ENCODE measurements around the gene SH2D1A.
"Not testable (repeated sequence)": the region's sequence is repeated elsewhere in the genome, so short reads cannot be mapped to it uniquely, and the experiment has no call there.

SH2D1A gene

DNA sequence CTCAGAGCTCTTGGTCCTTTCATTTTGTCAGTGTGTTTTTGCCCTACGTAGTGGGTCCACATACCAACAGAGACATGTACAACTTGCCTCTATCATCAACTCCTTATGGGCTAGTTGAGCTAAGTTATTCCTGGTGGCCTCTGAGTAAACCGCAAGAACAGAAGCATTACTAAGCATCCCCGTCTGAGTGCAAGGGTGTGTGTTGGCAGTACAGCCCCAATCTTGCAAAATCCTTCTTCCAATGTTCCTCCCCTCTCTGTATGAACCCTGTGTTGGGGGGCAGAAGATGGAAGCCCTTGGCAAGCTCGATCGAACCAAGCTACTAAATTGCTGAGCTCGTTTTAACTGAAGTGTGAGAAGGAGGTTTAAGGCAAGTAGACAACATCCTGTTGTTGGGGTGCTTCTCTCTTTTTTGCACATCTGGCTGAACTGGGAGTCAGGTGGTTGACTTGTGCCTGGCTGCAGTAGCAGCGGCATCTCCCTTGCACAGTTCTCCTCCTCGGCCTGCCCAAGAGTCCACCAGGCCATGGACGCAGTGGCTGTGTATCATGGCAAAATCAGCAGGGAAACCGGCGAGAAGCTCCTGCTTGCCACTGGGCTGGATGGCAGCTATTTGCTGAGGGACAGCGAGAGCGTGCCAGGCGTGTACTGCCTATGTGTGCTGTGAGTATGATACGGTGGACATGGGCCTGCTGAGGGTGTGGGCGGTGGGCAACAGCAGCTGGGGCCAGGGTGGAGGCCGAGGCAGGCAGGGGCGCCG lies at the start of gene SH2D1A:
Gene SH2D1A, plus strand, starts transcription at position 447 of the 760 bp plus-strand sequence. Its CDS starts 80 bp downstream, at position 527.
- no peak for DNase-seq (ENCODE audit: low spot score)

GRCh38 chrX:124299323-124299722 lies 47.0 kb upstream of the SH2D1A start:
- not testable (repeated sequence) for DNase-seq (ENCODE audit: low spot score)

DNA sequence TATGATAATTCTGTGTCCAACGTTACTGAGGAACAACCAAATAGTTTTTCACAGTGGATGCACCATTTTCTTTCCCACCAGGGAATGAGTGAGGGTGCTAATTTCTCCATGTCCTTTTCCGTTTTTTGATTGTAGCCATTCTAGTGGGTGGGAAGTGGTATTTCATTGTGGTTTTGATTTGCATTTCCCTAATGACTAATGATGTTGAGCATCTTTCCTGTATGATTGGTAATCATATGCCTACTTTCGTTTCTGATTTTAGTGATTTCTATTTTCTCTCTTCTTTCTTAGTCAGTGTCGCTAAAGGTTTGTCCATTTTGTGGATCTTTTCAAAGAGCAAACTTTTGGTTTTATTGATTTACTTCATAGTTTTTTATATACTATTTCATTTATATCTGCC lies 46.0 kb upstream of the SH2D1A start:
- DNase-seq (ENCODE audit: low spot score) = no peak

- no peak for DNase-seq (ENCODE audit: low spot score)
These were observed 39.0 kb upstream of the SH2D1A start for GRCh38 chrX:124307253-124307907.

DNA sequence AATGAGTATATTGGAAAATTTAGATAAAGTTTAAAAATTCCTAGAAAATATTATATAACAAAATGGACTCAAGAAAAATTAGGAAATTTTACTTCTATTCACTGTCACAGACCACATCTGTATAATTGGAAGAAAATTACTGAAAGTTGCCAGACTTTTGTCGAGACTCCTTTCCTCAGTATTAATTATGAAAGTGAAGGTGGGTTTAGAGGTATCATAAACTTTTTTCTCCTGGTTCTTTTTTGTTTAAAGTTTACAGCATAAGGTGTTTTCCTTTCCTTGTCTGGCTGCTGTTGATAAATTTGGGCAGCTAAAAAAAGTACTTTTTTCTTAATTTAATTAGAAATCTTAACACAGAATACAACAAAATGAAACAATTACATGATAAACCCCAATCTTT lies 20.6 kb upstream of the SH2D1A start:
- no peak for DNase-seq (ENCODE audit: low spot score)

DNA sequence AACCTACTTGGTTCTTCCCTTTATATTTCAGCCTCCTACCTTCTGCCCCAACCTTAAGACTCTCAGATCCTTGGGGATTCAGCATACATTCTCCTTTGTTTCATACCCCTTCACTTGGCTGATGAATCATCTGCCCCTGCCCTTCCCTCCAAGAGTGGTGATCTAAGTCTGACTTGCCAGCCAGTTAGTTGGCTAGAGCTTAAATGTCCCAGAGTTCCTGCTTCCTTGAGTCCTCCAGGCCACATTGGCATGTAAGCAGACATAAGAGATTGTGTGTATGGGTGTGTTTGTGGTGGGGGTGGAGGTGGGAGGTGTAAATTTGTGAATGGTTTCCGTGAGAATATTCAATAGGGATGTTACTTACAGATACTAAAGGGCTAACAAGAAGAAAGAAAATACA lies 17.6 kb upstream of the SH2D1A start:
- no peak for DNase-seq (ENCODE audit: low spot score)

GRCh38 chrX:124332481-124333424 lies 13.6 kb upstream of the SH2D1A start, which contains the start of gene TEX13D:
Gene TEX13D (plus strand): TSS chrX:124332660. CDS start chrX:124332918, 258 bp downstream.
- no peak for DNase-seq (ENCODE audit: low spot score)

GRCh38 chrX:124333862-124334261 lies 12.5 kb upstream of the SH2D1A start:
- DNase-seq (ENCODE audit: low spot score) = no peak

GRCh38 chrX:124334555-124334954 lies 11.8 kb upstream of the SH2D1A start:
- DNase-seq (ENCODE audit: low spot score) = not testable (repeated sequence)

DNA sequence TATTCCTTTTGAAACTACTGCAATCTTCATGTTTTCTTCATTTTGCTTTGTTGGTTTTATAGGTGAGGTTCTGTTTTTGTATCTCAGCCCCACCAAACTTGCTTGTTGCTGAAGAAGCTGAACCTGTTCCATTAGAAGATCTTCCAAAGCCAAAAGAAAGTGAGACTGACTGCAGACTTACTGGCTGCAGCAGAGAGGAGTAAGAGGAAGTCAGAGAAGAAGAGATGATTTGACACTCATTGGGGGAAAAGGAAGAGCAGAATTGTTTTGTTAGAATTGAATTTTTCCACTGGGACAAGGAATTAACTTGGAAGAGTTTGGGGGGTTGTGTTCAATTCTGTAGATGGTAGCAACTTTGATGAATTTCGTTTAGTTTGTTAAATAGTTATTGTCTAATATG lies 10.8 kb upstream of the SH2D1A start:
- DNase-seq (ENCODE audit: low spot score) = no peak

- DNase-seq (ENCODE audit: low spot score) = no peak
These were observed 8.4 kb upstream of the SH2D1A start for GRCh38 chrX:124337916-124338315.

- DNase-seq (ENCODE audit: low spot score) = no peak
These were observed 7.4 kb upstream of the SH2D1A start for GRCh38 chrX:124338733-124339514.

DNA sequence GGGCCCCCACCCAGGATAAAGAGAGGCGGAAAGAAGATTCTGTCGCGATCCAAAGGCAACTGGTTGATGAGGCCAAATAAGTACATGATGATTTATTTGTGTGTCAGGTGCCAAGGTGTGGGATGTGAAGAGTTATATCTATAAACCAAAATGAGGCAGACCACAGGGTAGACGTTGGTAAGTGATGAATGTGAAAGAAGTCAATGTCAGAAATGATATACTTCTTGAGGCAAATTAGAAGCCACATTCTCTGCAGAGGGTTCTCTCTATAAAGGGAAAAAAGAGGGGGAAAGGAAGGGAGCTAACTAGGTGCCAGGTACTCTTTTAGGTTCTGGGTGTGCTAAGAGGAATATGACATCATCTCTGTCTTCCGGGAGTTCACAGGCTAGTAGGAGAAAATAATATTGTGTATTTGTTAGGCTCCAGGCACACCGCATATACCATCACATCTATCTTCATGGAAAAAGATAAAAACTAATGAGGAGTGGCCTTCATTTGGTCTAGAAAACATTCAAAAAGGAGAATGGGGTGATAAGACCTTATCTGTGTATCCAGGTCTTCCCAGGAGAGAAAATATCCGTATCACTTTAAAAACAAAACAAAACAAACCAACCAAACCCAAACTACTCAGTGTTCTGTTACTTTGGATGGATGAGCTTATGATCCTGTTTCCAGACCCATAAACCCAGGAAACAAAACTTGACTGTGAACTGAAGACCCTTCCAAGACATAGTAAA lies 4.8 kb upstream of the SH2D1A start:
- DNase-seq (ENCODE audit: low spot score) = no peak

GRCh38 chrX:124342174-124342867 lies 4.0 kb upstream of the SH2D1A start:
- no peak for DNase-seq (ENCODE audit: low spot score)

DNA sequence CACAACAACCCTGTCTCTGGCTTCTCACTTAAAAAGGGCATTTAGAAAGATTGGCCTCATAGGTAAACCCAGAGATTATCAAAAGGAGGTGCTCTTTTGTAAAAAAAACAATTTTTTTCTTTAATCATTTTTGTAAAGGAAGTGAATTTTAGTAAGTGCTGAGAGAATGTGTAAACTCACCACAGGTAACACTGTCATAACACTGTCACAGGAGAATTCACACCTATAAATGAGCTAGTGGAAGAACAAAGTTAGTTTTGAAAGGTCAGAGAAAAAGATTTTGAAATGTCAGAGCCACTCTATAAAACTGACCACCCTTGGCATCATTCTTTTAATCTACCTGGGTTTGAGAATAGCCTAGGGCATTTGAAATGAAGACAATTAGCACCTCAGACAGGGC lies 3.3 kb upstream of the SH2D1A start:
- DNase-seq (ENCODE audit: low spot score) = no peak

DNA sequence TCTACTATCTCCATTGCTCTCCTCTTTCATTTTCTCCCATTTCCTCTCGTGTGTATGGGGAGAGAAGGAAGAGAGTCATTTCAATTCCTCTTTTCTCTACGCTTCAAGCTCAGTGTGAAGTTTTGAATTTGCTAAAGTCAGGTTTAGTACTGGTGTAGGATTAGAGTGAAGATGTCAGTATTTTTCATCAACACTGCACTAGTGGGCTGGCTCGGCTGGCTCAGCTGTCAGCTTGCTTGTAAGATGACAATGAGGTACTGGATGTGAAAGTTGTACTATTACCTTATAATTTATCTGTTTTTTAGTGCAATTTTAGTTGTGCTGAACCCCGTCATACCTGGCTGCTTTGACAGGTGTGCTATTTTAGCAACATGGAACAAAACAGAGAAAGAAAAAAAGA lies 2.1 kb upstream of the SH2D1A start:
- no peak for DNase-seq (ENCODE audit: low spot score)

DNA sequence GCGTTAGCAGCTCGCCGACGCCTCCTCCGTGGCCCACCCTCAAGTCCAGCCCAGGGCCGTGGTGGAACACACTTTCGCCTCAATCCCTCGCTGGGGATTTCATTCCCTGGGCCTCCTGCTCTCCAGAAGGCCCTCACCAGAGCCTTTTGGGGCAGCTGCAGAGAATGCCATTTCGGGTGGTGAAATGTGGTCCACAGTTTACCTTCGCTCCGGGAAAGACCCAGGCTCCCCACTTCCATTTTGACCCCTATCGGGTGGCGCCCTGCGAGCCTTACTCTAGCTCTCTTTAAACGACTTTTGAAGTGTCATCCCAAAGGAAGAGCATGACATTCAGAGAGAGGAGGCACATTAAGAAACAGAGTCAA lies 496 bp downstream of the SH2D1A start:
- no peak for DNase-seq (ENCODE audit: low spot score)

DNA sequence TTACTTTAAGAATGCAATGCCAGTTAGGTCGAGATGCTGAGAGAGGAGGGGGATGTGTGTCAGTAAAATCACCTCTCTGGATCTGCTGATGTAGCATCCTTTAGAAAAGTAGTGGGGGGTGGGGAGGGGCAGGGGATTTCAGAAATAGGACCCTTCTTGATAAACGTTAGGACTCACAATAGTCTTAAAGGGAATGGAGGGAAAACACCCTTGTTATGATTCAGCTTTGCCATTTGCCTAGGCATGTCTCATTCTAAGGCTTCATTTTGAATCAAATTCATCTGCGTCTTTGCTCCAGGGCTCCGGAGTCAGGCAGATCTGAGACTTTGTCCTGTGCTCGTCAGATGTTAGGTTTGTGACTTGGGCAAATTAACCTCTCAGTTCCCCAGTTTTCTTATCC lies 879 bp downstream of the SH2D1A start:
- DNase-seq (ENCODE audit: low spot score) = no peak

DNA sequence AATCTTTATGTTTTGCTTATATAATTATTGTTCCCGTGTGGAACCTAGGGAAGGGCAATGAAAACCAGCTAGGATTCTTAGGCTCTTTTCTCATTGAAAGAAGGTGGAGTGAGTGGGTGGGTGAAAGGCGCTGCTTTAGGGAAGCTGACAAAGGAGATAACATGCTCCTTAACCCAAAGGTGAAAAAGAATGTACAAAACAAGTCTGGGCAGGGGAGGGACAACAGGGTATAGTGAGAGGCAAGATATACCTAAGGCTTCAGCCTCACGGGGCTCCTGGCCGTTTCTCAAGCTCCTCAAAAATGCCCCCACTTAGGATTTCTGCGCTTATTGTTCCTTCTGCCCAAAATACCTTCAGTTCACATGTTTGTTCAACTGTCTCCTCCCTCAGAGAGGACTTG lies 1.8 kb downstream of the SH2D1A start:
- DNase-seq (ENCODE audit: low spot score) = no peak

DNA sequence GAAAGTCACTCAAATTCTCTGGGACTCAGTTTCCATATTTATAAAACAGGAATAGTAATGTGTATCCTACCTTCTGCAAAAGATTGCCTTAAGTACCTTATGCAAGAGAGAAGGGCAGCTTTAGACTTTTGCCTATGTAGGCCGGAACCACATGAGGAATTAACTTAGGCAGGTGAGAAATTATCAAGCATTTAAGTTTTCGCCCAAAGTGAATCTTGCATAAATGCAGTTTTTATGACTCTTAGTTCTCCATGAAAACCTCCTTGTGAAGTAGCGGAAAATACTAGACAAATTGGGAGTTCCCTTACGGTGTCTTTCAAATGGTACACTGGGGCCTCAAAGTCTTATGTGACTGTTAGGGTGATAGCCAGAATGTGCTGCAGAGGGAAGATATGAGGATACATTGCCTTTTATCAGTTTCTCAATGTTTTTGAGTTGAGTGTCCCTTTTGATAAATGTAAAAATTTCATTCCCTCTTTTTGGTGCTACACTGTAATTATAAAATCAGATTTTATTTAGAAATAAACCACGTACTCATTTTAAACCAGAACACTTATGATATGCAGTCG lies 2.6 kb downstream of the SH2D1A start:
- DNase-seq (ENCODE audit: low spot score) = no peak

Data from HuH-7.5 (cell line).